K562 (cell line): Measurements from ENCODE around the gene TCF12.

Experiments used
- ETV5 ChIP-seq: sonication (generic); formaldehyde crosslinking; IDR thresholded peaks from 2 replicates; pipeline ENCODE4 v1.4.0; 2020; ENCODE audit warnings: low read depth, mild to moderate bottlenecking, missing genetic modification reagents
- HMGXB4 ChIP-seq: sonication (generic); formaldehyde crosslinking; IDR thresholded peaks from 2 replicates; pipeline ENCODE4 v1.8.1; 2023; ENCODE audit warnings: mild to moderate bottlenecking, missing genetic modification reagents
- MAFK ChIP-seq: IDR thresholded peaks from 2 replicates; pipeline ENCODE4 v1.6.1; 2011; ENCODE audit warnings: low read length, improper control_type of control experiment
- SPI1 ChIP-seq: IDR thresholded peaks from 2 replicates; pipeline ENCODE4 v1.6.1; 2011; ENCODE audit warnings: low read depth, low read length, control low read depth, borderline replicate concordance
- ZNF354B ChIP-seq: fragments of 250-450 bp; sonication (Bioruptor Pico); IDR thresholded peaks from 2 replicates; pipeline ENCODE4 v1.4.0; 2020

- TF ChIP-seq SPI1 (no peak), HMGXB4 (CRISPR knock-in tag) (no peak), ZNF354B (CRISPR knock-in tag) (no peak), MAFK (no peak), ETV5 (no peak)
Observed at GRCh38 chr15:57307527-57308169, 389.2 kb downstream of the TCF12 start.
